Measurements from ENCODE around the gene TUBA4B. TPM values are rescaled to one million over a fixed set of nuclear protein-coding genes. Genes with fewer than 3 reads are reported as not detected.

Gene TUBA4B
- polyA plus RNA-seq, 1 experiment: not detected

- DNase-seq (ENCODE audit: low read depth): peak; percentile 33
- Histone ChIP-seq H3K27me3 (ENCODE audit: control insufficient read depth, insufficient read depth, low read length) (no peaks in the 10 kb centered on the region), H3K4me3 (ENCODE audit: low read depth, low read length) (no peak overlapping the region), H3K36me3 (ENCODE audit: control insufficient read depth, insufficient read depth, low read length) (peaks cover 14% of the 10 kb centered on the region)
- TF ChIP-seq CTCF (IDR thresholded peaks at IDR 0.05; ENCODE audit: insufficient read depth, low read depth, low read length): peak; percentile 97
- CTCF ChIA-PET: interaction anchor here (0.5 to 20.1 kb wide), 28 partner anchors 9 to 283 kb away, joined by 3 to 403 read pairs (median 4); partner anchors contain the start of genes ABCB6, ANKZF1, ATG9A and GLB1L
- POLR2A ChIA-PET: interaction anchor here (0.6 kb wide), 2 partner anchors 25 to 49 kb away, joined by 4 to 7 read pairs; partner anchors contain the start of genes ANKZF1, ATG9A and TUBA4B
These were observed 24.9 kb downstream of the TUBA4B start for GRCh38 chr2:219277703-219278654.

- DNase-seq (ENCODE audit: low read depth): no peak
- Histone ChIP-seq H3K27me3 (ENCODE audit: control insufficient read depth, insufficient read depth, low read length) (no peaks in the 10 kb centered on the region), H3K4me3 (ENCODE audit: low read depth, low read length) (peak overlapping the region; percentile 17; the same call in 1 of the 2 replicates), H3K36me3 (ENCODE audit: control insufficient read depth, insufficient read depth, low read length) (peaks cover 19% of the 10 kb centered on the region)
- TF ChIP-seq CTCF (IDR thresholded peaks at IDR 0.05; ENCODE audit: insufficient read depth, low read depth, low read length): no peak
- CTCF ChIA-PET: interaction anchor here (0.6 to 20.1 kb wide), 20 partner anchors 9 to 251 kb away, joined by 3 to 403 read pairs (median 4); partner anchors contain the start of genes ABCB6, ANKZF1, ATG9A and GLB1L
- POLR2A ChIA-PET: interaction anchor here (0.5 to 0.8 kb wide), 2 partner anchors 29 to 109 kb away, joined by 5 to 6 read pairs; partner anchors contain the start of gene DNPEP
These were observed 25.7 kb downstream of the TUBA4B start for GRCh38 chr2:219278655-219279150.

GRCh38 chr2:219279151-219279915 is 26.3 kb downstream of the TUBA4B start, which contains the start of gene DNAJB2:
Gene DNAJB2 (plus strand): TSS chr2:219279366. CDS start chr2:219279834, 468 bp downstream.
- peak; percentile 95 for DNase-seq (ENCODE audit: low read depth)
- H3K36me3 ChIP-seq (ENCODE audit: control insufficient read depth, insufficient read depth, low read length): peaks cover 20% of the 10 kb centered on the region
- ChIA-PET CTCF (interaction anchor here (0.6 to 20.1 kb wide), 14 partner anchors 10 to 250 kb away, joined by 3 to 403 read pairs (median 4); partner anchors contain the start of genes ABCB6, GLB1L, STK16 and TUBA4A), POLR2A (interaction anchor here (0.5 to 0.8 kb wide), 2 partner anchors 30 to 109 kb away, joined by 5 to 6 read pairs; partner anchors contain the start of gene DNPEP)
- TF ChIP-seq CTCF (IDR thresholded peaks at IDR 0.05; ENCODE audit: insufficient read depth, low read depth, low read length): peak; percentile 20; the same call in 1 of the 2 replicates
- H3K27me3 ChIP-seq (ENCODE audit: control insufficient read depth, insufficient read depth, low read length): no peaks in the 10 kb centered on the region
- peak within 1 kb of the TSS; percentile 56 for H3K4me3 ChIP-seq (ENCODE audit: low read depth, low read length)

GRCh38 chr2:219279916-219280516 is 27.0 kb downstream of the TUBA4B start:
- ChIA-PET POLR2A (no interaction called here), CTCF (interaction anchor here (0.5 to 20.1 kb wide), 4 partner anchors 15 to 228 kb away, joined by 3 to 403 read pairs (median 4); partner anchors contain the start of genes GLB1L and STK16)
- no peak for TF ChIP-seq CTCF (IDR thresholded peaks at IDR 0.05; ENCODE audit: insufficient read depth, low read depth, low read length)

More at GRCh38 chr2:219279916-219280516, 27.0 kb downstream of the TUBA4B start:
- H3K36me3 ChIP-seq (ENCODE audit: control insufficient read depth, insufficient read depth, low read length): peaks cover 22% of the 10 kb centered on the region
- DNase-seq (ENCODE audit: low read depth): no peak
- H3K27me3 ChIP-seq (ENCODE audit: control insufficient read depth, insufficient read depth, low read length): no peaks in the 10 kb centered on the region
- H3K4me3 ChIP-seq (ENCODE audit: low read depth, low read length): peak overlapping the region; percentile 56
